Lower lobe of right lung (tissue), 2 donors: ENCODE measurements around the gene NMT2. TPM values are rescaled to one million over a fixed set of nuclear protein-coding genes. Genes with fewer than 3 reads are reported as not detected.
A peak's percentile ranks its signal among the peaks of the same experiment; 100 is the strongest.

ENCODE experiments used
- ATAC-seq, 2 donors: fragments of 200-7000 bp; cut with Tn5 transposase; one replicate each; pipeline ENCODE4 v1.9.1; 2020 to 2022; ENCODE audit warnings: mild to moderate bottlenecking in 2 of 2, moderate library complexity in 2 of 2
- DNase-seq: peaks from one replicate; pipeline ENCODE4 v3.0.0-alpha.2; 2020
- H3K27ac ChIP-seq: fragments of 200-600 bp; one replicate; pipeline ENCODE4 v1.8.0; 2022
- H3K27me3 ChIP-seq: fragments of 200-600 bp; one replicate; pipeline ENCODE4 v1.8.0; 2022; ENCODE audit warnings: low read depth
- H3K36me3 ChIP-seq: fragments of 200-600 bp; one replicate; pipeline ENCODE4 v1.8.0; 2022; ENCODE audit warnings: mild to moderate bottlenecking
- H3K4me1 ChIP-seq: fragments of 200-600 bp; one replicate; pipeline ENCODE4 v1.8.0; 2022
- H3K4me3 ChIP-seq: fragments of 200-600 bp; one replicate; pipeline ENCODE4 v1.8.0; 2022; ENCODE audit warnings: mild to moderate bottlenecking
- H3K9me3 ChIP-seq: fragments of 200-600 bp; one replicate; pipeline ENCODE4 v1.8.0; 2022
- intact Hi-C: fragments of 100-400 bp; cut with DNase I; formaldehyde crosslinking; loops from one replicate; pipeline ENCODE4 v1.11.0; 2022
- long read RNA-seq: library from polyadenylated mRNA; unstranded; transcript quantifications from one replicate; pipeline ENCODE4 v2.0.0, GENCODE V29; 2021
- total RNA-seq: library from RNA; stranded (reverse); fragmentation: NEBNext Ultra II Directional; extraction: Animal tissue kit (Norgen Biotek cat#: 25700); gene quantifications from one replicate; pipeline ENCODE4 v1.2.1, GENCODE V29; 2021
- TF ChIP-seq, protein P1 (sequence below): fragments of 200-600 bp; IDR thresholded peaks from one replicate; pipeline ENCODE4 v1.8.0; 2022; ENCODE audit warnings: antibody characterized with exemption, mild to moderate bottlenecking
- donor health status: DM: no; HTN: yes; CAD: no; lungs with severe emphysema.

NMT2 gene
- 10.2 TPM for total RNA-seq
- long read RNA-seq, partial matches to known transcripts: 5 of 19 reads
- long read RNA-seq, other reads (novel, unspliced or antisense): 10 of 19 reads

DNA sequence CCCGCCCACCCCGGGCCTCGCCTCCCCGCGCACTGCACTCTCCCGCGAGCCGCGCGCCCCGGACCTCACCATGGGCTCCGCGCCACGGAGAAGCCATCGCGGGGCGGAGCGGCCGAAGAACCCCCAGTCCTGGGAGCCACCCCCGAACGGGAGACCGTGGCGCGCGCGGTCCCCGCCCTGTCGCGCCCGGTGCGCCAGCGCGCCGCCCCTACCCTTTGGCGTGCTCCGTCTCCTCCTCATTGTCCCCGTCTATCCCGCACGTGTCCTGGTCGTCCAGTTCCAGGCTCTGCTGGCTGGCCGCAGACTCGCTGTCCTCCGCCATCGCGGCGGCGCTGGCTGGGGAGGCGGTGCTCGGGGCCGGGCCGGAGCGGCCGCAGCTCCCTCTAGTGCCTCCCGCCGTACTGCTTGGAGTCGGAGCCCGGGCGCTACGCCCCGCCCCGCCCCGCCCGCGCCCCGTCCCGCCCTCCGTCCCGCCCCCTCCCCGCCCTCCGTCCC is at the start of gene NMT2:
Gene NMT2, minus strand, starts transcription at position 403 of the 495 bp plus-strand sequence. Its CDS starts 81 bp downstream, at position 322.
- intact Hi-C loops: no loop called here
- H3K36me3 ChIP-seq: no peaks in the 10 kb centered on the region
- DNase-seq: peak; percentile 91
- no peaks in the 10 kb centered on the region for H3K27me3 ChIP-seq
- H3K9me3 ChIP-seq: no peaks in the 10 kb centered on the region
- H3K27ac ChIP-seq: peak within 1 kb of the TSS; percentile 89
- peak; percentile 93 to 94 for ATAC-seq
- H3K4me3 ChIP-seq: peak within 1 kb of the TSS; percentile 85
- TF ChIP-seq, protein P1, sequence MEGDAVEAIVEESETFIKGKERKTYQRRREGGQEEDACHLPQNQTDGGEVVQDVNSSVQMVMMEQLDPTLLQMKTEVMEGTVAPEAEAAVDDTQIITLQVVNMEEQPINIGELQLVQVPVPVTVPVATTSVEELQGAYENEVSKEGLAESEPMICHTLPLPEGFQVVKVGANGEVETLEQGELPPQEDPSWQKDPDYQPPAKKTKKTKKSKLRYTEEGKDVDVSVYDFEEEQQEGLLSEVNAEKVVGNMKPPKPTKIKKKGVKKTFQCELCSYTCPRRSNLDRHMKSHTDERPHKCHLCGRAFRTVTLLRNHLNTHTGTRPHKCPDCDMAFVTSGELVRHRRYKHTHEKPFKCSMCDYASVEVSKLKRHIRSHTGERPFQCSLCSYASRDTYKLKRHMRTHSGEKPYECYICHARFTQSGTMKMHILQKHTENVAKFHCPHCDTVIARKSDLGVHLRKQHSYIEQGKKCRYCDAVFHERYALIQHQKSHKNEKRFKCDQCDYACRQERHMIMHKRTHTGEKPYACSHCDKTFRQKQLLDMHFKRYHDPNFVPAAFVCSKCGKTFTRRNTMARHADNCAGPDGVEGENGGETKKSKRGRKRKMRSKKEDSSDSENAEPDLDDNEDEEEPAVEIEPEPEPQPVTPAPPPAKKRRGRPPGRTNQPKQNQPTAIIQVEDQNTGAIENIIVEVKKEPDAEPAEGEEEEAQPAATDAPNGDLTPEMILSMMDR: peak; percentile 37
- peaks cover 43% of the 10 kb centered on the region for H3K4me1 ChIP-seq

DNA sequence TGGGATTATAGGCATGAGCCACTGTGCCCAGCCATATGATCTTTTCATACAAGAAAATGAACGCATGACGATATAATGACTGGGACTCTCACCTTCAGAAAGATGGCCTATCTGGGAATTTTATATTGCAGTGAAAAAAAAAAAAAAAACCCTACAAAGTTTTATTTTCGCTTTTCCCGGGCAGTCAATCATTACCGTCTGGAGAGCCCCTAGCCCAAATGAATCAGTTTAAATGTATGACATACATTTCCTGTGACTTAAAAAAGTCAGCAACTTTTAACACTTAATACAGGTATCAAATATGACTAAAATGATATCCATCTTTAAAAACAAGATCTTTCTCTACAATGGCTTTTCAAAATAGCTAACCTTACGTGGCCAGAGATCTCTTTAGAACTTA is 48.2 kb upstream of the NMT2 start:
- Histone ChIP-seq H3K27ac (no peak overlapping the region), H3K36me3 (no peaks in the 10 kb centered on the region), H3K27me3 (no peaks in the 10 kb centered on the region), H3K9me3 (no peaks in the 10 kb centered on the region), H3K4me1 (no peaks in the 10 kb centered on the region), H3K4me3 (no peak overlapping the region)
- DNase-seq (no peak), ATAC-seq (no peak)
- TF ChIP-seq, protein P1: no peak
- intact Hi-C loops: no loop called here

DNA sequence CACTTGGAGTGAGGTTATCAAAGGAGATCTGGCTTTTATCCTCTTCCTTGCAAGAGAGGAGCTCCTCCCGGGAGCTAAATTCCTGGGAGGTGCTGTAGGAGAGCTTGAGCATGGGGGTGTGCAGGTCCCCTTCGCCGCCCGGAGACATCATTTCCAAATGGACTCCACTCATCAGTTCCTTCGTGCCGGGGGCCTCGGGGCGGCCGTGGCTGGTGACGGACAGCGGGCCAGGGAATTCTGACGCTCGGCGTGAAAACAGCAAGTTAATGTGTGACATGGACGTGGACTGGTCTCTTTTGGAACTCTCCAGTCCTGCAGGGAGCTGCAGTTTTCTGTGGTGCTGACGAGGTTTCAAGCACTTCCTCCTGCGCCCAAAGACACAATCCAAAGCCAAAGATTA is 45.7 kb upstream of the NMT2 start:
- intact Hi-C loops: no loop called here
- DNase-seq (no peak), ATAC-seq (no peak)
- Histone ChIP-seq H3K36me3 (no peaks in the 10 kb centered on the region), H3K27ac (no peak overlapping the region), H3K27me3 (no peaks in the 10 kb centered on the region), H3K4me3 (no peak overlapping the region), H3K4me1 (peaks cover 5% of the 10 kb centered on the region), H3K9me3 (no peaks in the 10 kb centered on the region)
- TF ChIP-seq, protein P1: no peak

DNA sequence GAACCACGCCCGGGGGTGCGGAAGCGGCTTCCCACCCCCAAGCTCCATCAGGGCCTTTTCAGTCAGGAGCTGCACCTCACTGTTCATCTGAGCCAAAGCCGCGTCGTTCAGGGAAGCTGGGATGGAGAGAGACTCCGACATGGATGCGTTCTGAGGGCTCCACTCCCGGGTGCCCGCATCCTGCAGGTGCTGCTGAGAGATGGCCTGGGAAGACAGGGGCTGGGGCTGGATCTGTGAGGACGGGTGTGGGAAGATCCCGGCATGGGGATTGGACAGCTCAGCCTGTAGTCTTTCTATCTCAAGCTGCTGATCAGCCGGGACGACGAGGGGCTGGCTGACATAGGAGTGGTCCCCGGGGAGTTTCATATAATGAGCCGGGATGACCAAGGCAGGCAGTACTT is 45.0 kb upstream of the NMT2 start:
- TF ChIP-seq, protein P1: no peak
- Histone ChIP-seq H3K4me1 (peaks cover 5% of the 10 kb centered on the region), H3K9me3 (no peaks in the 10 kb centered on the region), H3K36me3 (no peaks in the 10 kb centered on the region), H3K4me3 (no peak overlapping the region), H3K27me3 (no peaks in the 10 kb centered on the region), H3K27ac (no peak overlapping the region)
- ATAC-seq (no peak), DNase-seq (no peak)
- intact Hi-C loops: no loop called here

DNA sequence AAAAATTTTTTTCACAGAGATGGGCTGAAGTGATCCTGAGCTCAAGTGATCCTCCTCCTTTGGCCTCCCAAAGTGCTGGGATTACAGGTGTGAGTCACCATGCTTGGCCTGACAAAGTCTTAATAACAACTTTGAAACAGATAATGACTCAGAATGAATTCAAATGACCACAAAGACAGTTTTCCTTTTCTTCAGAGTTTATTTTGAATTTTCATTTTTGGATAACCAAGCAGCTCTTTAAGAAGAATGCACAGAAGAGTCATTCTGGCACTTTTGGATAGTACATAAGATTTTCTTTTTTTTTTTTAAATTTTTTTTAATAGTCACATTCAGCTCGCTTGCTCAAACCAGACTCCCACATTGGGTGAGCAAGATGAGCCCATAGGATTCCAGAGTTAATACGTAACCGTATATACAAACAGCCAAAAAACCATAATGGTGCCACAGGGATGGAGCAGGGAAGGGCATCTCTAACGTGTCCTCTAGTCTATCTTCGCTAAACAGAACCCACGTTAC is 43.0 kb upstream of the NMT2 start:
- H3K9me3 ChIP-seq: no peaks in the 10 kb centered on the region
- ATAC-seq: no peak
- TF ChIP-seq, protein P1: no peak
- no peak overlapping the region for H3K4me3 ChIP-seq
- DNase-seq: no peak
- H3K27me3 ChIP-seq: no peaks in the 10 kb centered on the region
- H3K36me3 ChIP-seq: no peaks in the 10 kb centered on the region
- H3K4me1 ChIP-seq: peaks cover 5% of the 10 kb centered on the region
- no peak overlapping the region for H3K27ac ChIP-seq
- intact Hi-C loops: no loop called here
